Measurements from ENCODE around the gene PLXDC2.
"Not testable (repeated sequence)": the region's sequence is repeated elsewhere in the genome, so short reads cannot be mapped to it uniquely, and the experiment has no call there.

Gene PLXDC2

DNA sequence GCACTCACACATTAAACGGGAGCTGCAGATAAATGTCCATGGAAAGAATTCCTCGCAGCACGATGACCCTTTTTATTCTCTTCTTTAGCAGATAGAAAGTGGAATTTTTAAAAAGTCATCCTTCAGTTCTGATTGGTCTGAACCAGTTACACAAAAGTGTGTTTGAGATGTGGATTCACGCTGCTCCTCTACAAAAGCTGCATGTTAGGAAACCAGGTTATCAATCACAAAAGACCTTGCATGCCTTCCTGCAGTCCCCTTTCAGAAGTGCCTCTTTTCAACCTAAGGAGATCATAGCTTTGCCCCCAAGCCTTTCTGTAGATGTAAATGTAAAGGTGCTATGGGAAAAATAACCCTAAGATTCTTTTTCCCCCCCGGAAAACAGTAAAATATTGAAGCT, 299.7 kb downstream of the PLXDC2 start:
- DNase-seq (ENCODE audit: low read depth) = no peak

DNA sequence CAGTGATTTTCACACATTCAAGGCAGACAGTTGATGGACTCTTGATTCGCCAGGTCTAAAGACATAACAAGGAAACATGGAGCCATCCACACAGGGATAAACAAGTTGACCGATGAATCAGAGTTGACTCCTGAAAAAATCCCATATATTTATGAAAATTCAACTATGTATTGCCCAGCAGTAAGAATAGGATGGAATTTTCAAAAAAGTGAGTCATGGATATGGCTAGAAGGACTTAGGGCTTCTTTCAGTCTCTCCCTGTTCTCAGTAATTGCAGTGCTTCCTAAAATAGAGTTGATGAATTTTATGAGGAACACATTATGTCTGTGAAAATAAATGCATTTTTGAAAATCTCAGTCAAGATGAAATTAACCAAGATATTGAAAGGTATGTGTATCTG, 301.2 kb downstream of the PLXDC2 start:
- no peak for DNase-seq (ENCODE audit: low read depth)

DNA sequence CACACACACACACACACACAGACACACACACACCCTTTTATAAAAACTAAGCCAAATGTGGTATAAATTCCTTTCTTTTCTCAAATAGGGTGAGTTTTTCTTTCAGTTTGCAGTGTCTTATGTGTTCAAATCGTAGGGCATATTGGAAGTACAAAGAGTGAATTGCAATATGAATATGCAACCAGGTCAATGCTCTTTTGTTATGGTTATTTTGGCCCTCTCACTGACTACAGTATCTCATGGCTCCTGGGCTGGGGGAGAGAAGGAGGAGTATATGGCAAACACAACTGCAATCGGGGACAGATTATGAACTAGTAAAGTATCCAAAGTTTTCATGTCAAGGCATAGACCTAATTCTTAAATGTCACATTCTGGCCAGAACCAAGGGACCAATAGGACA, 301.9 kb downstream of the PLXDC2 start:
- no peak for DNase-seq (ENCODE audit: low read depth)

DNA sequence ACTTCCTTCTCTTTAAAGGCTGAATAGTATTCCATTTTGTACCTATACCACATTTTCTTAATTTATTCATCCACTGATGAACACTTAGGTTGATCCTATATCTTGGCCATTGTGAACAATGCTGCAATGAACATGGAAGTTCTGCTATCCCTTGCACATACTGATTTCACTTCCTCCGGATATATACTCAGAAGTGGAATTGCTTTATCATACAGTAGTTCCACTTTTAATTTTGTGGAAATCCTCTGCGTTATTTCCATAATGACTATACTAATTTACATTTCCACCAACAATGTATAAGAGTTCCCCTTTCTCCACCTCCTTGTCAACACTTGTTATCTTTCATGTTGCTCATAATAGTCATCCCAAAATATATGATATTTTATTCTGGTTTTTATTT, 312.6 kb downstream of the PLXDC2 start:
- DNase-seq (ENCODE audit: low read depth) = no peak

DNA sequence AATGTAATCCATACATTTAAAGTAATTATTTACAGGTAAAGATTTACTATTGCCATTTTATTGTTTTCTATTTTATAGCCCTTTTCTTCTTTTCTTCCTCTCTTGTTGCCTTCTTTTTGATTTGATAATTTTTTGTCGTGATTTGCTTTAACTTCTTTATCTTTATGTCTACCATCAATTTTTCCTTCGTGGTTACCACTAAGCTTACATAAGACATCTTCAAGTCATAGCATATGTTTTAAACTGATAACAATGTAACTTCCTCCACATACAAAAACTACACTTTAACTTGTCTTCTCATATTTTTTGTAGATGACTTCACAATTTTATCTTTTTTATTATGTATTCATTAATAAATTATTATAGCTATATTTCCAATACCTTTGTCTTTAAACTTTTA, 316.6 kb downstream of the PLXDC2 start:
- no peak for DNase-seq (ENCODE audit: low read depth)

DNA sequence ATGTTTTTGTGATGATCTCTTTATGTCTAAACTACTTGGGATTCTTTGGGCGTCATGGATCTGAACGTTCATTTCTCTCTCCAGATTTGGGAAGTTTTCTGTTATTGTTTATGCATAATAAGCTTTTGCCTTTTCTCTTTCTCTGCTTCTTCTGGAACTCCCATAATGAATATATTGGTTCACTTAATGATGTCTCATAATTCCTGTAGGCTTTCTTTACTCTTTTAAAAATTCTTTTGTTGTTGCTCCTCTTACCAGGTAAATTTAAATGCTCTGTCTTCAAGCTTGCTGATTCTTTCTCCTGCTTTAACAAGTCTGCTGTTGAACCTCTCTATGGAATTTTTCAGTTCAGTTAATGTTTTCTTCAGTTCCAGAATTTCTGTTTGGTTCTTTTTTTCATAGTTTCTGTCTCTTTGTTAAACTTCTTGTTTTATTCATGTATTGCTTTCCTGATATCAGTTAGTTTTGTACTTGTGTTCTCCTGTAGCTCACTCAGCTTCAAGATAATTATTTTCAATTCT, 317.5 kb downstream of the PLXDC2 start:
- no peak for DNase-seq (ENCODE audit: low read depth)

DNA sequence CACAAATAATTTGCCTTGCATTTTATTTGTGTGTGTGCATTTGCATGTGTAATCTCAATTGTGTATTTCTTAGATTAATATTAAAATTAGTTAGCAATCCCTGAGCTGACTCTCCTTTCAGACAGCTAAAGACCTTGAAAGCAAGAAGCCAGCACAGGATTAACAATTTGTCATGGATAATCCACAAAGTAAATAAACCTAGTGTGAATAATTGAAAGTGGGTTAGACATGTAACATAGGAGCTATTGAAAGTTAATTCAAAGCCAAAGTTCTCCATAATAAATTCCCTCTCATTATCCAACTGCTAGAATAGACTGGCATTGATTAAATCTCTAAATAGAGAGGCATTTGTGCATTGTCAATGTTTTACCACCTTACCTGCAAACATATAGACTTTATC, 326.1 kb downstream of the PLXDC2 start:
- no peak for DNase-seq (ENCODE audit: low read depth)

DNA sequence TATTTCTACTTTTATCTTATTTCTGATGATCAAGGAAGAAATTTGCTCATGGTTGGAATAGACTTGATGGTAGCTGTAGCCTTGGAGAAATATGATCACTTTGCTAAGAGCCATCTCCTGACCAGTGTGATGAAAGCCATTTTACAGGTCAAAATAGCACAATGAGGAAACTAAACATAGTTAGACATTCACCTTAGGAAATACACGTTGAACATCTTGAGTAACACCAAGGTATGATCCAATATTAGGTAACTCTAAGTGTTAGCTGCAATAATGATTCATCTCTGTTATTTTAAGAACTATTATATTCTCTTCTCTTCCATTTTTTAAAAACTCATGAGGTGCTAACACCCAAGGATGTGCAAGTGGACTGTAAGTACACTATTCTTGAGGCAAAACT, 328.0 kb downstream of the PLXDC2 start:
- no peak for DNase-seq (ENCODE audit: low read depth)

DNA sequence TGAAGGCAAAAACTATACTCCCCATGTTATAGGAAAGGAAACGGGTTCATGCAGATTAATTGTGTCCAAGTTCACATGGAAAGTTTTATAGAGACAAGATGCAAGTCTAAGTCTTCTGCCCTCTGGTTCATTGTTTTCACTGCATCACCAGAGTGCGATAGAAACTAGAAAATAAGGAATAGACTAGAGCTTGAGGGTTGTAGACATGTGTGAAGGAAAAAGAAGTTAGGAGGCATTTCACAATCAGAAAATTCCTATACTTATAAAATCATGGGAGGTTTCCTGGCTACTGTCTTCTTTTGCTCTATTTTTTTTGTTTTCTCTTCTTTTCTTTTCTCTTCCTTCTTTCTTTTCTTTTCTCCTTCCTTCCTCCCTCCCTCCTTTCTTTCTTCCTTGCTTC, 329.8 kb downstream of the PLXDC2 start:
- no peak for DNase-seq (ENCODE audit: low read depth)

DNA sequence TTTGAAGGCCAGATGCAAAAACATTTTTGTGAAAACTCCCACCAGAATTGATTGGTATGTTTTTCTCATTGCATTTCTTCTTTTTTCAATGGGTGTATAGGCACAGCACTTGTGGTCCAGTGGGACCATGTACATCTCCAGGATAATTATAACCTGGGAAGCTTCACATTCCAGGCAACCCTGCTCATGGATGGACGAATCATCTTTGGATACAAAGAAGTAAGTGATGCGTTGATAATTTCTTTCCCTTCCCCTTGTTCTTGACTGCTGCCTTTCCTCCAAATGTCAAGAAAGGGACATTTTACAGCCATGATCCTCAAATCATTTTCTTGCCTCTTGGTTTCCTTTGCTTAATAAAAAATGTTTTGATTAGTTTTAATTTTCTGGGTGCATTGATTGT, 331.5 kb downstream of the PLXDC2 start:
- DNase-seq (ENCODE audit: low read depth) = no peak

DNA sequence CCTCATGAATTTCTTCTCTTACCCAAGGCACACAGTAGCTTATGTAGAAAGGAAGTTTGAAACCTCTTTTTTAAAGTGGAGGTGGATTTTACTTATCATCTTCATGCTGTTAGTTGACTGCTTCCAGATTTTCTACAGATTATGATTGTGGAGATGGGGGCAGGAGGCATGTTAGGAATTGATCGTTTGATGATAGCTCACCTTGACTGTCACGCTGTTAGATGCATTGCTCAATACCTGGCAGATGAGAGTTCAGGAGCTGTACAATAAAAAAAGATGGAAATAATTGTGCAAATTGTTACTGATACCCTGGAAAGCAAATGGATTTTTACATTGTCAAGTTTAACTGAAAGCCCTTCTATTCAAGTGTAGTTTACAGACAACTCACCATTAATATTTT, 340.3 kb downstream of the PLXDC2 start:
- DNase-seq (ENCODE audit: low read depth) = no peak

DNA sequence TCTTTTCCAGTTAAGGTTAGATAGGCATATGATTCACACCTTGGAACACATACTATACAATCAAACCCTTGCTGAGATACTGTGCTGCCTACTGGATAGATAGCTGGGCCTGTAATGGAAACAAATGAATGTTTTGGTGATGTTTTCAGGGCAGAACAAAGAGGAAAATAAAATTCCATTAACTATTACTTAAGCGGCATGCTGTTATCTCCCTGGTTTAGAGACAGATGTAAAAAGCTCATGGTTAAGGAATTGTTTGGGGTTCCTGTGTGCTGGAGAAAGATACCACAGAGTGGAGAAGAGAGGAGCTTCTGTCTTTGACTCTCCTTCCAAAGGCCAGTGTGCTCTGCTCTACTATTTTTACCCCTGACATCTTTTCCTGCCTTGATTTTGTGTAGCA, 341.1 kb downstream of the PLXDC2 start:
- DNase-seq (ENCODE audit: low read depth) = no peak

DNA sequence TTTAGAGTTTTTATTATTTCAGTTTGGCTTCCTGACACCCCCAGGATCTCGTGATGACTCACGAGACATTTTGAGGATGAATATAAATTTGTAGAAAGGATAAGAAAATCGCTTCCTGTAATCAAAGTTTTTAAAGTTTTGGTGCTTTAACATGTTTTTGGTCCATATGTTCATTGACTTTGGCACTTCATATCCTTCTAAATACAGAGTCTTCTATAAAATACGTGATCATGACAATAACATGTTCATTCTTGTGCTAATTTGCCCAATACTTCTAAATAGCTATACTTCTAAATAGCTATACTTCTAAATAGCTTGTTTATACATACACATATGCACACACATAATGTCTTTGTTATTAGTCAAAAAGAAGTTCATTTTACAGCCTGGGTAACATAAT, 341.9 kb downstream of the PLXDC2 start:
- no peak for DNase-seq (ENCODE audit: low read depth)

DNA sequence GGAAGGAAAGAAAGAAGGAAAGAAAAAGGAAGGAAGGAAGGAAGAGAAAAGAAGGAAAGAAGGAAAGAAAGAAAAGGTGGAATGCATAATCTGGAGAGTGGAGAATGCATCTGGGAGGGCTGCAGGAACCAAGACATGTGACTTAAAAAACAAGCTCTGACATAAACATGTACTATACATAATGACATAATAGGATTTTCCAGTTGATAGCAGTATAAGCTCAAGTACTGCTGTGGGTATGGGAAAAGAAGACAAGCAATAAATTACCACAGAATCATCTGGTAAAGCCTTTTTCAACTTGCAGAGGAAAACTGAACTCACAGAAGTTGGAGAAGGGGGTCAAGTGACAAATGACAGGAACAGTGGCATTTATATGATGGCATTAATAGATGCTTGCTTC, 345.9 kb downstream of the PLXDC2 start:
- no peak for DNase-seq (ENCODE audit: low read depth)

DNA sequence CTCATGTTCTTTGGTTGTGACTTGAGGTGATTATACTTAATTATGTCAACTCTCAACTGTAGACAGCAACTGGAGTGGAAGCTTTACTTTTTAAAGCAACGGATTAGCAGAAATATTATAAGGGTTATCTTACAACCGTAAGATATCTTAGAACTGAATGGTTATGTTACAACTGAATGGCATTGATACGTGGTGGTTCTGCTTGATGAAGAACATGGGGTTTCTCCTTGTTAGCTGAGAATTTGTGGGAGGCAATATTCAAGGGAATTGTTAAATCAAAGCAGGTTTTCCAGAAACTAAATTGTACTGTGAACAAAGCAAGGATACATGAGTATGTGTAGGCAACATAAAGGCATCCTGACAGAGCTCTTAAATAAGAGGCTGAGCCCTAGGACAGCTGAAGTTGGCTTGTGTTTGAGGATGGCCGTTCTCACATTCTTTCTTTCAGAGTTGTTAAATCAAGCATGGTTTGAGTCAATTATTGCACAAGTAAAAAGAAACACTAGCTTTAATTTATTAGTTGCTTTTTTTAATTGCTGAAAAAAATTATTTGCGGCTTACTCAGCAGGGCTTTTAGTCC, 350.0 kb downstream of the PLXDC2 start:
- no peak for DNase-seq (ENCODE audit: low read depth)

DNA sequence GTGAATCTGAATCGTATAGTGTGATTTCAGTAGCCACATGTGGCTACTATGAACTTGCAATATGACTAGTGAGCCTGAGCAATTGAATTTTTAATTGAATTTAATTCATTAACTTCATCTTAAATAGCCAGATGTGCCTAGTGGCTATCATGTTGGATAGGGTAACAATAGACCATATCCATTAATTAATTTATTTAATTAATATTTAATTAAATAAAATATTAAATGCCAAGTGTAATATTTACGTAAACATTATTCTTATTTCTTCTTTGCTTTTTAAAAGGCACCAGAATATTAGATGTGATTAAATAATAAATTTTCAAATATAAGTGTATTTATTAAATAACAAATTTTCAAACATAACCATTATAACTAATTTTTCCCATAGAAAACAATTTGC, 354.4 kb downstream of the PLXDC2 start:
- no peak for DNase-seq (ENCODE audit: low read depth)

DNA sequence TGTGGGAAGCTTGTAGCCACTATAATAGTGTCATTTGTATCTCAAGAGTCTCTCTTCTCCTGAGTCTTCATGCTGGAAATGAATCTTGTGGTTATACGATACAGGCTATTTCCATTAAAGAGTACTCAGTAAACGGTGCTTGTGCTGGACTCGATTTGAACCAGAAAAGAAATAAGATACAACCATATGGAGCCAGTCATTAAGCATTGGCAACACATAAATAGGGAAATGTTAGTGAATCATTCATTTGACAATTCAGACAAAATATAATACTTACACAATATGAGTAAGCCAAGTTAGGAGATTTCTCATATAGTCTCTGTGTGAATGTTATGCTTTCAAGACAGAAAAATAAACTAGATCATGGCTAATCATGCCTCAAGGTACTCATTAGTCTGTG, 356.8 kb downstream of the PLXDC2 start:
- DNase-seq (ENCODE audit: low read depth) = no peak

DNA sequence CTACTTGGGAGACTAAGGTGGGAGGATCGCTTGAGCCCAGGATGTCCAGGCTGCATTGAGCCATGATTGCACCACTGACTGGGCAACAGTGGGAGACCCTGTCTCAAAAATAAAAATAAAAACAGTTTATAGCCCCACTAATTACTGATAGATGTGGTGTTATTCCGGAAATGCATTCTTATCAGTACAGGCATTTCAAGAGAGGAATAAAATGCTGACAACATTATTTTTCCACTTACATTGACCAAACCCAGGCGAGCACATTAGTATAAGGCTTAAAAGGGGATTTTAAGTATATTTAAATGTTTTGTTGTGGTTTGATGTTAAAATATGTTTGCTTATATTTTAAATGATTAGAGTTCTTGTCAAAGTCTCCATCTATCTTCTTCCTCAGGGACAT, 359.5 kb downstream of the PLXDC2 start:
- no peak for DNase-seq (ENCODE audit: low read depth)

DNA sequence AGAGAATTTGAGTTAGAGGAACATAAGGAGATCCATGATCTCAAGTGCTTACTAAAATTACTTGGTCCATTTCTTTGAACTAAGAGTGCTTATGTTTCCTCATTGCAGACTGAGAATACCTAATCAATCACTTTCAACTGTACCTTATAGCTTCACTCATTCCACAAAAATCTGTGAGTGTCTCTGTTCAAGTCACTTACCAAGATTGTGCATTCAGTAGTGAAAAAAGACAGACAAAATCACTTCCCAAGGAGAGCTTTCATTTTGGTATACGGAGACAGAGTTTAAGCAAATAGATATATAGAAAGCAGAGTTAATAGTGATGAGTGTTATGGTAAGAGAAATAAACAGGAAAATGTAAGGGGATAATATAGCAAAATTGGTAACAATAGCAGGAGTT, 364.5 kb downstream of the PLXDC2 start:
- DNase-seq (ENCODE audit: low read depth) = no peak

DNA sequence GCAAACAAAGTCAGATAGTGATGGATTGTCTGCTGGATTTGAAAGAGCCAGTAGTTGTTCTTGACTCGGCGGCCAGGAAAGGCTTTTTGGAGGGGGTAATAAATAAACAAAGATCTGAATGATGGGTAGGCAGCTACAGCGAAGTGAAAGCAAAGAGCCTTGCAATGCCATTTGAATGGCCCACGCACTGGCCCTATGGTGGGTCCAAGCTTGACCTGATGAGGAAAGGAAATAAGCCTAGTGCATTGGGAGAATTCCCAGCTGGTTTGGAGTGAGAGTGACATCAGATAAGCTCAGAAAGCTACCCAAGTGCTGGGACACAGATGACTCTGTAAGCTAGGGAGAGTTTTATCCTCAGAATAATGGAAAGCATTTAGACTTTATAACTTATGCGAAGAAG, 365.2 kb downstream of the PLXDC2 start:
- DNase-seq (ENCODE audit: low read depth) = no peak

DNA sequence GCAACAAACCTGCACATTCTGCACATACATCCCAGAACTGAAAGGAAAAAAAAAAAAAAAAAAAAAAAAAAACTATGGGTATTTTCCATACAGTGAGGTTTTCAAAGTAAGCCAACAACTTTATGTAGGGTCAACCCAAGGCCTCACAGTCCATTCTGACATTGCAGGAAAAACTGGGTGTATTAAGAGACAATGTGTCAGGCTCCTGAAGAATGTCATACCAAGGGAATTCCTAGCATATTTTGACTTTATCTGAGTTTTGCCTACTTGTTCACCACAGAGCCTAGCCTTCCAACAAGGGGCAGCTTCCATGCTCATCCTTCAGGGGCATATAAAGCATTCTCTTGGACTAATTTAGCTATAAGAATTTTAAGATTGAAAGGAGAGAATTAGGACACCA, 368.9 kb downstream of the PLXDC2 start:
- DNase-seq (ENCODE audit: low read depth) = no peak

DNA sequence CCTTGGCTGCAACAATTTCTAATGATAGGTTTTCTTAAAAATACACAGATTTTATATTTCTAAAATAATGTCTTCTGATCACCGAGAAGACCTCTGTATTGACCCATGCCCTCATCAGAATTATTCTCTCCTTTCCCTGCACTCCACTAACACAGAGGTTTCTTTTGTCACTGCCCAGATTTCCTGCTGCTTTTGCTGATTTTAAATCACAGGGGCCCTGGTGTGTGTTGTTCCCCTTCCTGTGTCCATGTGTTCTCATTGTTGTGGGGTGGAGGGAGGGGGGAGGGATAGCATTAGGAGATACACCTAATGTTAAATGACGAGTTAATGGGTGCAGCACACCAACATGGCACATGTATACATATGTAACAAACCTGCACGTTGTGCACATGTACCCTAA, 375.2 kb downstream of the PLXDC2 start:
- not testable (repeated sequence) for DNase-seq (ENCODE audit: low read depth)

DNA sequence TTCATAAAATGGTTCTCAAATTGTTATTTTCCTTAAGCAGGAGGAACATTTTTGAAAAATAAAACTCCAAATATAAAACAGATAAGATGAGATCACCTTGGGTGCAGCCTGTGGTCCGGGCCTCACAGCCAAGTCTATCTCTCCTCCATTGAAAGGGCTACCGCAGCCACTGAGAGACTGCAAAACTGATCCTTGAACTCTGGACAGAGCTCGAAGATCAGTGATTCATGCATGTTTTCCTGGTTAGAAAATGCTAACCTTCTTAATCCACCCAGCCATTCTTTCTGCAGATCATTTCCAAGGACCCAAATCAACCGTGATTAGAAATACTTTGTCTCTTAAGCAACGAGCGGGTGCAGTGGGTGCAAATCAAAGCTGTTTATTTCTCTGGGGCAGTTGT, 378.8 kb downstream of the PLXDC2 start:
- no peak for DNase-seq (ENCODE audit: low read depth)

DNA sequence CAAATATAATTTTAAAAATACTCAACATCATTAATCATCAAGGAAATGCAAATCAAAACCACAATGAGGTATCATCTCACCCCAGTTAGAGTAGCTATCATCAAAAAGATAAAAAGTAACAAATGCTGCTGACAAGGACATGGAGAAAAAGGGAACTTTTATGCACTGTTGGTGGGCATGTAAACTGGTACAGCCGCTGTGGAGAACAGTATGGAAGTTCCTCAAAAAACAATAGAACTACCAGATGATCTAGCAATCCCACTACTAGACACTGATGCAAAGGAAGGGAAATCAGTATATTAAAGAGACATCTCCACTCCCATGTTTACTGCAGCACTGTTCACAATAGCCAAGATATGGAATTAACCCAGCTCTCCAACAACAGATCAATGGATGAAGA, 384.5 kb downstream of the PLXDC2 start:
- DNase-seq (ENCODE audit: low read depth) = no peak

DNA sequence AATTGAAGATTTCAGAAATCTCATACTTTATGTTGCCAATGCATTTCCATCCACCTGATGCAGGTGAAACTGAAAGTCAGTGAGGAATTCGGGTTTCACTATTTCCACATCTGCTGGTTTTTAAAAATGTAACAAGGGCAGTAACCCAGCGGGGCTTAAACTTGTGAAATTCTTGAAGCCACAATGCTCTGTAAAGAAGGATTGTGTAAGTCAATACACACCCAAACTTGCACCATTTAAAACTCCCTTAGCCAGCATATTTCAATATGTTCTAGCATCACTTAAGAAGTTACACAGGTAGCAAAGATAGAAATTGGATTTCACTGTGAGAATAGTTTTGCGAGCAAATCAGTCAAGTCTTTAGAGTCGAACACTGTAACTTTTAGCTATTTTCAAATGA, 386.1 kb downstream of the PLXDC2 start:
- DNase-seq (ENCODE audit: low read depth) = no peak

All from stimulated activated CD8-positive, alpha-beta memory T cell treated with anti-CD3 and anti-CD28 coated beads, Interleukin-4, amount 100 ng/mL, for 24 hours (primary cell).